HG03460 (cell line): Measurements from ENCODE around the gene CDKN1B.

Experiments used
- ATAC-seq: cut with Tn5 transposase; IDR thresholded peaks from one replicate; pipeline ENCODE4 v1.9.1; 2021; ENCODE audit not compliant: unreplicated experiment

Gene CDKN1B

GRCh38 chr12:12755923-12756322 is 38.8 kb downstream of the CDKN1B start:
- no peak for ATAC-seq

DNA sequence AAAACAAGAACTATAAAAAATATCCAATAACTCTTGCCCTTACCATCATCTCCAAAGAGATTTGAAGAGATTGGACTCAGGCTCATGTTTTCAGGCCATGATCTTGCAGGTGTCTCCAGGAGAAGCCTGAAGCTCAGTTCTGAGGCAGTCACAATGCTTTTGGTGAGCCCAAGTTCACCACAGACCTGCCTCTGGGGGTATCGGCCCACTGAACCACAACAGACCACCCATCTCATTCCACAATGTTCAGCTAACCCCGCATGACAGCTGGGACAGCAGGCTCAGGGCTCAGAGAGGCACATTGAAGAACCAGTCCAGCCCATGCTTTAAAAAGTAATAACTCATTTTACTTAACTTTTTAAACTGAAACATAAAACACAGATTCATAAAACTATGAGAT is 40.0 kb downstream of the CDKN1B start:
- ATAC-seq = no peak

DNA sequence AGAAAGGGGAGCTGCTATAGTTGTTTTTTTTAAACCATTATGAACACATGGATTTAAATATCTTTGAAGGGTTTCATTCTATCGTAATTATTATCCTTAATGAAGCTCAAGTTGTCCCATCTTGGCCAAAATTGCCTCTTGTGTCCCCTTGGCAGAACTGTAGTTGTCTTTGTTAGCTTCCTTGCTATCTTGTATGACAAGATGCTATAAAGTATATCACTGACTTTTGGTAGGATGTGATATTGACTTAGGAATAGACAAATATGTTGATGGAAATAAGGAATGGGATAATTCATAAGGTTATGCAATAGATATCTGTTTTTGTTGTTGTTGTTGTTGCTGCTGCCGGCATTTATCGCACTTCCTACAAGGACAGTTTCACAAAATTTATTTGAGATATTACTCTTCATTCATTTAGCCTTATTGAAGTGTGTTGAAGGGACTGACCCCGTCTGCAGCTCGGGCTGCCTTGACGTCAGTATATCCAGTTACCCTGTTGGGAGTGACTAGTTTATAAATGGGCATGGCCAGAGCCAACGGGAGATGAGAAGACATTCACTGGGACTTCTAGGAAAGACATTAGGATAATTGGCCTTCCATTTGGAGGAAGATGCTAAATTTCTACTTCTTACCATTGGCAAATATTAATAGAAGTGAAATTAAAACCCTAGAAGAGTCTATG is 42.2 kb downstream of the CDKN1B start:
- no peak for ATAC-seq

DNA sequence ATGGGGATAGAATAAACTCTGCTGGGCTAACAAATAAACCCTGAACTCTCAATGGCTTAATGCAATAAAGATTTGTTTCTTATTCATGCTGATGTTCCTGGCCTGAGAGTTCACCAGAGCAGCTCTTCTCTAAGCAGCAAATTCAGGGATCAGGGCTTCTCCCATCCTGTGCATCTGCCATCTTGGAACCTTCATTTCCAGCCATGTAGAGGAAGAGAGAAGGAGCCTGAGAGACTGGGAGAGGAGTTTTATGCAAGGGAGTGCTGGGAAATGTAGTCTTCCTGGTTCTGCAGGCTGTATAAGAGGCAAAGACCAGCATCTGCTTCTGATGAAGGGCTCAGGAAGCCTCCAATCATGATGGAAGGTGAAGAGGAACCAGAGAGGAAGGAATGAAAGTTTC is 47.7 kb downstream of the CDKN1B start:
- no peak for ATAC-seq

DNA sequence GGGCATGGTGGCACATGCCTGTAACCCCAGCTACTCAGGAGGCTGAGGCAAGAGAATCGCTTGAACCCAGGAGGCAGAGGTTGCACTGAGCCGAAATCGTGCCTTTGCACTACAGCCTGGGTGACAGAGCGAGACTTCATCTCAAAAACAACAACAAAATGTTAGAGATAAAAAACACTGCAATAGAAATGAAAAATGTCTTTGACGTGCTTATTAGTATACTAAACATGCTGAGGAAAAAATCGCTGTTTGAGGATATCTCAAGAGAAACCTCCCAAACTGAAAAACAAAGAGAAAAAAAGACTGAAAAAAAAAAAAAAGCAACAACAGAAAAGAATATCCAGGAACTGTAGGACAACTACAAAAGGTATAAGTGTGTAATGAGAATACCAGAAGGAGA is 53.1 kb downstream of the CDKN1B start:
- no peak for ATAC-seq
